ENCODE data around the gene UGT2B15. TPM values are rescaled to one million over a fixed set of nuclear protein-coding genes. Genes with fewer than 3 reads are reported as not detected.

Gene UGT2B15
- total and polyA plus RNA-seq, 8 donors: 0.34 to 1.9 (median 0.69) TPM; not detected in 2

DNA sequence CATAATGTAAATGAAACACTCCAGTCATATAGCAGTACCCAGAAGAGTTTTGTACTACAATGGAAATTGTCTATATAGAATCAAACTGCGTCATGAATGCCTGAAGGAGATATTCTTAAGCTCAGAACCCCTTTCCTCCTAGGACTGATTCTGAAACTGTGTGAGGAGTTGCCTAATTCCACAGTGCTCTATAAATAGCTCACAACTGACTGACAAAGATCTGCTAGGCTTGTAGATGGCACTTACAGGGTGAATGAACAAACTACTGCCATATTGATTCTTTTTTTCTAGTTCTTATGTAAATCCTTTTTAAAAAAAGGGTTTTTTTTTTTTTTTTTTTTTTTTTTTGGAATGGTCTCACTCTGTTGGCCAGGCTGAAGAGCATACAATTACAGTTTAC lies 64.2 kb downstream of the UGT2B15 start:
- ATAC-seq: no peak
- DNase-seq: no peak
- Histone ChIP-seq H3K27ac (no peak overlapping the region), H3K9me3 (peaks cover 0 to 9% of the 10 kb centered on the region in 2 donors), H3K4me1 (no peaks in the 10 kb centered on the region), H3K36me3 (no peaks in the 10 kb centered on the region), H3K4me3 (no peak overlapping the region), H3K27me3 (no peaks in the 10 kb centered on the region)
- no peak for TF ChIP-seq CTCF (IDR thresholded peaks at IDR 0.05)
- intact Hi-C loops (cut with DNase I): no loop called here

DNA sequence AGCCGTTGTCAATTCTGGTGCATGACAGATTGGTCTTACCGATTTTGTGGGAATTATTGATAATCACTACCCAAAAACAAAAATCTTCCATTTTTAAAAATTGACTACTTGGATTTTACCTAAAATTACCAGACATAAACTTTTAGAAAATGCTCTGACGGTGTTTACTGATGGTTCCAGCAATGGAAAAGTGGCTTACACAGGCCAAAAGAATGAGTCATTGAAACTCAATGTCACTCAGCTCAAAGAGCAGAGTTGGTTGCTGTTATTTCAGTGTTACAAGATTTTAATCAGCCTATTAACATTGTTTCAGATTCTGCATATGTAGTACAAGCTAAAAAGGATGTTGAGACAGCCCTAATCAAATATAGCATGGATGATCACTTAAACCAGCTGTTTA lies 71.3 kb downstream of the UGT2B15 start:
- ATAC-seq: no peak
- no peak overlapping the region for H3K4me3 ChIP-seq
- H3K4me1 ChIP-seq: no peaks in the 10 kb centered on the region
- H3K9me3 ChIP-seq: peaks cover 0 to 2% of the 10 kb centered on the region in 2 donors
- intact Hi-C loops (cut with DNase I): no loop called here
- no peak for DNase-seq
- H3K27me3 ChIP-seq: no peaks in the 10 kb centered on the region
- H3K36me3 ChIP-seq: no peaks in the 10 kb centered on the region
- no peak overlapping the region for H3K27ac ChIP-seq
- TF ChIP-seq CTCF (IDR thresholded peaks at IDR 0.05): no peak

- H3K36me3 ChIP-seq: no peaks in the 10 kb centered on the region
- intact Hi-C loops (cut with DNase I): no loop called here
These were observed 73.0 kb downstream of the UGT2B15 start for GRCh38 chr4:68597482-68597881.

More at GRCh38 chr4:68597482-68597881, 73.0 kb downstream of the UGT2B15 start:
- Histone ChIP-seq H3K27me3 (no peaks in the 10 kb centered on the region), H3K27ac (no peak overlapping the region), H3K9me3 (no peaks in the 10 kb centered on the region), H3K4me3 (no peak overlapping the region), H3K4me1 (no peaks in the 10 kb centered on the region)
- no peak for TF ChIP-seq CTCF (IDR thresholded peaks at IDR 0.05)
- no peak for ATAC-seq
- no peak for DNase-seq

Other genes starting within 250 kb of the UGT2B15 start
- not detected for gene TMPRSS11E, start 223.2 kb downstream of the UGT2B15 start, total RNA-seq
- under 1 TPM; 0.15 to 0.55 (median 0.19) TPM for gene TMPRSS11E, start 223.2 kb downstream of the UGT2B15 start, polyA plus RNA-seq (ENCODE audit: insufficient read length in 6 of 6)
- gene UGT2B17, start 94.3 kb downstream of the UGT2B15 start, total RNA-seq: under 1 TPM in 1 of 2 donors, not detected in 1; 0.13 TPM
- gene UGT2B17, start 94.3 kb downstream of the UGT2B15 start, polyA plus RNA-seq (ENCODE audit: insufficient read length in 6 of 6): 1 to 10 TPM in 2 of 6 donors, under 1 TPM in 2, not detected in 2; 0.24 to 2.7 (median 1.0) TPM
- gene UGT2B10, start 145.3 kb upstream of the UGT2B15 start, total RNA-seq: not detected
- gene UGT2B10, start 145.3 kb upstream of the UGT2B15 start, polyA plus RNA-seq (ENCODE audit: insufficient read length in 6 of 6): under 1 TPM in 2 of 6 donors, not detected in 4; 0.10 to 0.23 TPM

Measured in left lung (tissue), 10 donors.